ENCODE results near the gene UMODL1. TPM values are rescaled to one million over a fixed set of nuclear protein-coding genes. Genes with fewer than 3 reads are reported as not detected.

The UMODL1 gene
- total and polyA plus RNA-seq, 2 of the 13 experiments (the other 11 are each of a cell fraction or from before 2014, with no cell fraction given): not detected

GRCh38 chr21:42037943-42038342 is 33.2 kb upstream of the UMODL1 start (continued):
- 0 out of 2 replicates have a peak, but pooled peaks have one; percentile 48 for TF ChIP-seq HMGXB3 (CRISPR knock-in tag; IDR thresholded peaks at IDR 0.05; ENCODE audit: borderline replicate concordance)
- no peak for TF ChIP-seq ZNF709 (CRISPR knock-in tag; IDR thresholded peaks at IDR 0.05)
- TF ChIP-seq ZBTB7B (CRISPR knock-in tag; IDR thresholded peaks at IDR 0.05): peak; percentile 36; the same call in 1 of the 2 replicates
- no peak for TF ChIP-seq ZNF224 (CRISPR knock-in tag; IDR thresholded peaks at IDR 0.05)
- no peak for TF ChIP-seq NFE2L2 (IDR thresholded peaks at IDR 0.05; ENCODE audit: low read length)
- TF ChIP-seq SALL1 (CRISPR knock-in tag; IDR thresholded peaks at IDR 0.05): peak; percentile 68
- TF ChIP-seq GLMP (CRISPR knock-in tag; IDR thresholded peaks at IDR 0.05; ENCODE audit: borderline replicate concordance): no peak
- TF ChIP-seq ZBTB42 (CRISPR knock-in tag; IDR thresholded peaks at IDR 0.05): no peak
- TF ChIP-seq IKZF1 (IDR thresholded peaks at IDR 0.05): no peak
- peak; percentile 73 for TF ChIP-seq PHF21A (CRISPR knock-in tag; IDR thresholded peaks at IDR 0.05)
- TF ChIP-seq DNMT1 (CRISPR knock-in tag; IDR thresholded peaks at IDR 0.05): no peak
- no peak for TF ChIP-seq ZNF251 (CRISPR knock-in tag; IDR thresholded peaks at IDR 0.05)
- no peak for TF ChIP-seq KAT2B (IDR thresholded peaks at IDR 0.05; ENCODE audit: borderline replicate concordance, low read depth, low read length)
- no peak for TF ChIP-seq ZNF468 (CRISPR knock-in tag; IDR thresholded peaks at IDR 0.05)
- no peak for TF ChIP-seq ZNF672 (CRISPR knock-in tag; IDR thresholded peaks at IDR 0.05)
- no peak for TF ChIP-seq BRF2 (CRISPR knock-in tag; IDR thresholded peaks at IDR 0.05)
- no peak for TF ChIP-seq NR2C2 (CRISPR knock-in tag; IDR thresholded peaks at IDR 0.05; ENCODE audit: borderline replicate concordance)
- 0 out of 2 replicates have a peak, but pooled peaks have one; percentile 58 for TF ChIP-seq ZNF205 (CRISPR knock-in tag; IDR thresholded peaks at IDR 0.05)
- no peak for TF ChIP-seq ZNF484 (CRISPR knock-in tag; IDR thresholded peaks at IDR 0.05; ENCODE audit: borderline replicate concordance, low read depth)
- 0 out of 2 replicates have a peak, but pooled peaks have one; percentile 30 for TF ChIP-seq MIXL1 (CRISPR knock-in tag; IDR thresholded peaks at IDR 0.05)
- peak; percentile 48; the same call in 1 of the 2 replicates for TF ChIP-seq ZNF574 (CRISPR knock-in tag; IDR thresholded peaks at IDR 0.05)
- peak; percentile 58; the same call in 1 of the 2 replicates for TF ChIP-seq ELF1 (CRISPR knock-in tag; IDR thresholded peaks at IDR 0.05)
- peak; percentile 40; the same call in 1 of the 2 replicates for TF ChIP-seq HOXA5 (CRISPR knock-in tag; IDR thresholded peaks at IDR 0.05)
- TF ChIP-seq ZNF749 (CRISPR knock-in tag; IDR thresholded peaks at IDR 0.05; ENCODE audit: borderline replicate concordance): no peak
